NOMO-1 (cell line): ENCODE data around the gene ACACA.

ENCODE experiments used
- DNase-seq, 2 experiments: peaks; one replicate each; lab custom pipeline; 2025; ENCODE audit not compliant: unreplicated experiment in 2 of 2; lab: John Stamatoyannopoulos, UW

The ACACA gene

DNA sequence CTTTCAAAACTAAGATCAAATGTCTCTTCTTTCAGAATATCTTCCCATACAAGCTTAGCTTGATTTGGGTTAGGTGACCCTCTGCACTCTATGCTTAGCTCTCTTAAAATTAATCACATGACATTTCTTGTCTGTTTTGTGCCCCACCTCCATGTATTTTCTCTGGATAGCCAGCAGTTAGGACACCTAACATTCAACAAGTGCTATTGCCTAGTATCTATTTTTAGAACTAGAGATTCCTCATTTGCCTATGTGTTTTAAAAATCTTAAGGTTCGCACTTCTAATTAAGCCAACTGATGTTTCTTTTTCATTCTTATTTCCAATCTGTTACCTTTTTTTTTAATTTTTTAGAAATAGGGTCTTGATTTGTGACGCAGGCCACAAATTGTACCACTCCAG, 160.6 kb downstream of the ACACA start:
- DNase-seq = no peak

DNA sequence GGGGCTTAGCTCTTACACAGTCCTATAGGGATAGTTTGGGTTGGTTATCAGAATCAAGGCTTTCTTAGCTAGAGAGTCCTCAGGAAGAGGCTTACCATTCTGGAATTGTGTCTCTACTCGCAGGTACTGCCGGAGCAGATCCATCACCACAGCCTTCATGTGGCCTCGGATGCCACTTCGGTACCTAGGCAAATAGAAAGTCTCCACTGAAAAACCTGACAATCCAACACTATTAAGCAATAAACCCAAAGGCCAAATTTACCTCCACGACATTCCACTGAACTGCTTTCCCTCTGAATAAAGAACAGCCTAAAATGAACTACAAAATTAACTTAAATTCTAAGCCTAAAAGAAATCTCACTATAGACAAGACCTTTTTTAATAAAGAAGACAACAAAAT, 166.3 kb downstream of the ACACA start:
- no peak for DNase-seq

DNA sequence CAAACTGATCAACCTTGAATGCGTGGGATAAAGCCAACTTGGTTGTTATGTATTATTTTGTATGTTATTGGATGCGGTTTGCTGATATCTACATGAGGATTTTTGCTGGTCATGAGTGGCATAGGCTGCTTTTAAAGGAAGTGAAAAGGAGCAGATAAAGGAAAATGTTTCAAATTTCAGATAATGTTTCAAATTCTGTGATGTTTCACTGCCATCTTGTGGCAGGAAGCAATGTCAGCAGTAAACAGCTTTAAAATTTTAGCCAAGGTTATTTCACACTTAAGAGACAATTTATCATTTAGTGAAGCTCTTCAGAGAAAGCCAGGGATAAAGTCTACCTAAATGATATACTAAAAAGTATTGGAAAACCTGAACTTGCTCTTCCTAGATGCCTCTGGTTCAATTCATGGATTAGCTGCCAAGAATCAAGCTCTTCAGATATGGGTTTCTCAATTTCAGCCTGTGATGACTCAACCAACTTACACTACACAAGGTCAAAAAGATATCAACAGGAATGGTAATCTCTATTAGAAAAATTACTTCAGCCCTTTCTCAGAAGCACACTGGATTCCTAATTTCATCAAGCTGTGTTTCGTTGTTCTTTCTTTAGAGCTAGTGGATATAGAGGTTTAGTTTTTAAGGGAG, 166.8 kb downstream of the ACACA start:
- peak in 1 of 2 experiments; percentile 27 for DNase-seq

DNA sequence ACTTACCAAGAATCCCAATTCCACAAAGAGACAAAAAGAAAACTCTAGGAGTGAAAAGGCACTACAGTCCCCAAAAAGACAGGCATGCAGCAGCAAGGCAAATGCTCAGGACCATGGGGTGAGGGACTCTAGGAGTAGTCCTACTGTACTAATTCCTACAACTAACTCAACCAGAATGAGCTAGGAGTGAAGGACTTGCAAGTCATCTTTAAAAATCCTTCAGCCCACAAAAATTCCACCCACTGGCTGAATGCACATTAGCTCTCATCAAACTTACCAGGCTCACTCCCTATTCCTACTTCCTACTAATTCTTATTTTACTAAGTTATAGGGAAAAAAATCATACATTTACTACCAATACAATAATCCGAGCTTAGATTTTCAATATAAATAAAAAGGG, 172.5 kb downstream of the ACACA start:
- DNase-seq = no peak

DNA sequence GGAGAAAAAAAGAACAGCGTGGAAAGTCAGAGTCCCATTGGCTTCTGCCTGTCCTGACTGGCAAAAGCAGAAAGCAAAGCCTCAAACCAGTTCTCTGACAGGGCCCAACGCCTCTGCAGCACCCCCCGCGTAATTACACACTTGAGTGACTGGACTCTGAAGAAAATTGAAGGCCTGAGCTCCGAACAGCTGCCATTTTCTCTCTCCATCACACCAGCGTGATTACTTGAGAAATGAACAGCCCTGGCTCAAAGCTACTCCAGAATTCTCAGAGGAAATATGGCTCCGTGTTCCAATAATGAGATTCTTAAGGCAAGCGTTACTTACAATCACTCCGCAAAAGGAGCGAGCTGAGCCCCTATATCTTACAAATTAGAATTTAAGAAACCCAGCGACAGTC, 173.6 kb downstream of the ACACA start:
- no peak for DNase-seq

DNA sequence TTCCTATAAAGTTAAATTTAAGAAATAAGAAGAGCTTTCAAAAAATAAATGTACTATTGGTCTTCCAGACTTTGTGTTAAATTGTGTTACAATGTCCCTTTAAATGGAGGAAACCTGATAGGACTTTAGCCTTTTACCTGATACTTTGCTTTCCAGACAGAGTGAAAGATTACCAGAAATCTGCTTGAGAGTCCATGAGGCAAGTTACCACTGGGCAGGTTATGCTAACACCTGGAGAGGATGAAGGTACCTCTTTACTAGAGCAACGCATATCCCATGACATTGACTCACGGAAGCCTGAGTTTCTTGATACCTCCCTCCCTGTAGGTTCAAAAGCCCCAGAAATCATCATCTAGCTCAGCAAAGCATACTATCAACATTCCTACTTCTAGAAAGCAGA, 174.7 kb downstream of the ACACA start:
- DNase-seq = no peak

DNA sequence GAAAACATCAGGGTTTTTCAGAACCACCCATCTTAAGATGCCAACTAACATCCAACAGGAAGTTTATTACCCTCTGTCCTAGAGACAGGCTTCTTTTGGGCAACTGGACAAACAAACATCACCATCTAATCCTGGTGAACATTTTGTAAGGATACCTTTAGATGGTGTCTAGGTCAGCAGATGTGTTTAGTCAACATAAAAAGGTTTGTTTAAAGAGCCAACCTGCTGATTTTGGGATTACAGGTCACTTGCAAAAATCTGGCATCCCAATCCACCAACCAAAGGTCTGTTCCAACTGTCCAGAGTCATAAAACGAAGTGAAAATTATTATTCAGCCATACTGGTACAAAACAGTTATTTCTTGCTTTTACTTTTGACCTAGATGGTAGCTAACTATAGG, 176.0 kb downstream of the ACACA start:
- no peak for DNase-seq

DNA sequence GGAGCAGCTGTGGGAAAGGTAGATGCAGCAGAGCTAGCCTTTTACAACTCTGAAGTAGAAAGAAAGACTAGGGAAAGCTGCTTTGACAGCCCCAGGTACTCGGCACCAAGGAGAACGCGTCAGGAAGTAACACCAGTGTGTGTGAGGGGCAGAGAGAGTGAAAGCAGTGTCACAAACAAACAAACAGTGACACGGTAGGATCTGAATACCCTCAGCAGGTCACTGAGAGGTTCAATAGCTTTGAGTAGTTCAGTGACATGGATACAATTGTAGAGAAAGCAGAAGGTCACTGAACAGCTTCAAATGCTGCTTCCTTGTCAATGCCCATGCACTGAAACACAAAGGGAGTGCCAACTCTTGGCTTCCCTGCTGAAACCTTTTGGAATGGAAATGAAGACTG, 181.2 kb downstream of the ACACA start:
- DNase-seq = no peak

DNA sequence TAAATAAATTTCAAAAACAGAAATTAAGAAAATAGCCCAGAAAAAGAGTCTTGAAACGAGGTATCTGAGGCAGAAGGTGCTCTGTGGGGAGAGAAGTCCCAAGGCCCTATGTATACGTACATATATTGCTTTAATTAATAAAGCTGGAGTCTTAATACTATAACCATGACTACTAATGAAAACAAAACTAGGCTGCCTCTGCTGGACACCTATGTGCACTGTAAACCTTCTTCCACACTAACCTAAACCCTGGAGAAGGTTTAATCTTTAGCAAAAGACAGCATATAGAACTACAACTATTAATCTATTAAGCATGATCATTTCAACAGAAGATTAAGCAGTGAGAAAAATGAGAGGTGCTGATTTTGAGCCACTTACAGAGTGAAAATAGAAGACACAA, 184.8 kb downstream of the ACACA start:
- no peak for DNase-seq

DNA sequence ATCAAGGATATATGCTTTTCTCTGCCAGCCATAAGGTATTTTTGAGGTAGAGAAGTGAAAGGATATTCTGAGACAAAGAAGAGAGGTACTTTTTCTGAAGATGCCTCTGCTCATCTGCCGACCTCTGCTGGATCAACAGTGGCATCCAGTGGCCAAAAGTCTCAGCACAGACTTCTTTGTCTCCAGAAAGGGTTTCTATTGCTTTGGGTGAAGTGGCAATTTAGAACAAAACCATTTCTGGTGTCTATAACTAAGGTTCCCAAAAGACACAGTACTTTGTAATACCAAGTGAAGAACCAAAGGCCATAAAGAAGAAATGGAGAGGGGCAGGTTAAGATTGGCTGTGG, 186.1 kb downstream of the ACACA start:
- no peak for DNase-seq

DNA sequence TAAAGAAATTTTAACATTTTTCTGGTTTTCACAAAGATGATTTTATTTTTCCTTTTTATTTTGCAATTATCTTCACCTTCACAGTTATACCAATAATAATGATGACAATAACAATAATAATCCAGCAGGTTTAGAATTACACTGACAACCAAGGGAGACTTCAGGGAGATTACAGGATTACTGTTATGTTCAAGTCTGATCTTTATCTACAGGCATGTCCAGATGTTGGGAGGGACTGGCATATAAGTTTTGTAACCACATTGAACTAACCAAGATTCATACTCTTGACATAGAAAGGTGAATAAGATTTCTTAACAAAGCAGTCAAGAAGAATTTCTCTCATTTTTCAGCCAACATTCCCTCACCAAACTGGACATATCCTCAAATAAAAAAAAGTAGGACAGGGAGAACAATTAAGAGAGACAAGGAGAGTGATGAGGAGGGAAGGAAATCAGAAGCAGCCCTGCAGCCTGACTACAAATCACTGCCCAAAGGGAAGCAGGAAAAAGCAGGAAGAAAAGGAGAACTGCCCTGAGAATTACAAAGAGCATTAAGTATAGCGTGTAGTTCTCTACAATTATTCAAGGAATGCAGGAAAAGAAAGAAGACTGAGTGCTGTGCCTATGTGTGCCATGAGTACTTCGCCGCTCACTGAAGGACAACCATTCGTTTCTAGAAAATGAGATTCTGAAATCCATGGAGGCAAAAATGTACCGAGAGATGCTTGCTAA, 186.6 kb downstream of the ACACA start:
- DNase-seq = no peak

DNA sequence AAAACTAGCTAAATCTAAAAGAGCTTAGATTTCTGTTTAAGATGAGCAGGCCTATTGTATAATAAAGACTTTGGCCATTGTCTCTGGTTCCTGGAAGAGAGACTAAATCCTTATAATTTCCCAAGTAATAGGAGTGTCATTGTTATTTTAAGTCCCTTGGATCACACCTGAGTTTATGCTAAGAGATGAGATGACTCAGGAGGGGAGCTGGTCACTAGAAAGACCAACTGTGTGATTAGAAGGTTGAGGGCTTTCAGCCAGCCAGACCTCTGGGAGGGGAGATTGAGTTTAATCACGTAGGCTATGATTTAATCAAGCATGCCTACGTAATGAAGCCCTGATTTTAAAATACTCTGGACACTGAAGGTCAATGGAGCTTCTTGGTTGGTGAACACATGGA, 187.8 kb downstream of the ACACA start:
- no peak for DNase-seq

DNA sequence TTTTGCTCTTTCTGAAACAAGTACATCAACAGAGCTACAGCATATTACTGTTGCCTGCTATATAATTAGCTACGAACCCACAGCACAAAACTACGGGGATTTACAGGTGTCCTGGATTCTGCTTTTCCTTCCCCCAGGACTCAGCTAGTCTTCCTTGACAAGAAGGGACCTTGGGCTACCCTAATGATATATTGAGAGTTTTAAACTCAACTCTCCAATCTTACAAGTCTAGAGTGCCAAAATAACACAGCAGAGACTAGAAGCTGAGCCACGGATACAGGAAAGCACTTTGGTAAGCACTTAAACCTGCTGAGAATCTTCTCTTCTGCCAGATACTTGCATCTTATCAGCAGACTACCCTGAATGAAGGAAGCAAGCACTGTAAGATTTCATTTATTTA, 192.2 kb downstream of the ACACA start:
- DNase-seq = no peak

DNA sequence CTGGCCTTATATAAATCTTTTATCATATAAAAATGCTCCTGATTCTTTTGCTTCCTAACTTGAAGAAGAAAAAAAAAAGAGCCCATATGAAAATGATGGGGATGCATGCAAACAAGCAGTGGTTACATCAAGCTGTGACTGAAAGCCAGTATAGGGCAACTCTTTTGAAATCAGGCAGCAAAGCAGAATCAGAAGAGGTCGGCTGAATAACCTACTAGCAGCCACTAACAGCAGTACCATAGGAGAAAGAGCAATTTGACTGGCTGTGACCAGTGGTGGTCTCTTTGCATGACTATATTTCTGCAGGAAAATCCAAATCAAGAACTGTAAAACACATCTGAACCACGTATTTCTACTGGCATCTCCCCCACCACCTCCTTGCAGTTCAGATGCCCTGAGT, 192.7 kb downstream of the ACACA start:
- no peak for DNase-seq

DNA sequence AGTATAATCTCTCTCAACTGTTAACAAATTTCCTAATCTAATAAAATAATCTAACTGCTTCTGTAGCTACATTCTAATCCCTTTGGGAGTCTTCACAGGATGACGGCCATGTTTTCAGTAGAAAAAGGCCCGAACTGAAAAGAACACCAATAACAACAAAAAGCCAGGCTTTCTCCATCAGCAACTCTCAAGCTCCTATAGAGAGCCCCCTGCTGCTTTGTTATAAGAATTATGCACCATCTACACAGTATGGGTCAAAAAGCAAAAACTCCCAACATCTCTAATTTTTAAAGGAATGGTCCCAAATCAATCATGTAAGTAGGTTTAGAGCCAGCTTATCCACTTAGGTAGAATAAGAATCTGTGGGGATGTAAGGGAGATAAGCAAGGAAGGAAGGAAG, 194.5 kb downstream of the ACACA start:
- no peak for DNase-seq

DNA sequence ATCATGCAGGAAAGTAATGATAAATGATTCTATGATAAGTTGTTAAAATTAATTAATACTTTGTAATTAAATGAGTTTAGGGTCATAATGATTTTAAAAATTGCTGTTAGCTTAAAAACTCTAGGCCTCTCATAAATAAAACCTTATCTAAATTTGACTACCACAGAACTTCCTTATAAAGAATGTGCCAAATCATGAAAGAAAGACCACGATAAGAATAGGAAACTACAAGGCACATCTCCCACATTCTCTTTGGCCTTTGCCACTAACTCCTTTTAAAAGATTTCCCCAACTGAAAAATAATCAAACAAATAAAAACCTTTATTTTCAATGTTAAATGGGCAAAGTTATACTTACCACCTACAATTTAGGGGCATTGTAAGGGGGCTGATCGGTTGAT, 195.5 kb downstream of the ACACA start:
- no peak for DNase-seq

DNA sequence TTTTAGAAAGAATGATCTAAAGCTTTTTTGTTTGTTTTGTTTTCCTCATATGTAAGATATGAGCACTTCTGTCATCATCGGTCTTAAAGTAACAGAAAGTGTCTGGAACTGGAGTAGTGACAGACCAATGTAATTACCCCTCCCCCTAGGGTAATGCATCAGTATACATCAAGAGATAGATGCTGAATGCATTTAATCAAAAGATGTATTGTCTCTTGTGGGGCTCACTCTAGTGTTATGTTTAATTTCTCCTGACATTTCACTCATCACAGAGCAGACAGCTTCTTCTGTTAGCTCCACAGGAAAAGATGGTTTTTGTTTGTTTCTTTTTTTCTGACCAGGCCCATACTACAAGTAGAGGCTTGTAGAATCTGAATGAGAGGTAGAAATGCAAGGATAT, 199.5 kb downstream of the ACACA start:
- no peak for DNase-seq

DNA sequence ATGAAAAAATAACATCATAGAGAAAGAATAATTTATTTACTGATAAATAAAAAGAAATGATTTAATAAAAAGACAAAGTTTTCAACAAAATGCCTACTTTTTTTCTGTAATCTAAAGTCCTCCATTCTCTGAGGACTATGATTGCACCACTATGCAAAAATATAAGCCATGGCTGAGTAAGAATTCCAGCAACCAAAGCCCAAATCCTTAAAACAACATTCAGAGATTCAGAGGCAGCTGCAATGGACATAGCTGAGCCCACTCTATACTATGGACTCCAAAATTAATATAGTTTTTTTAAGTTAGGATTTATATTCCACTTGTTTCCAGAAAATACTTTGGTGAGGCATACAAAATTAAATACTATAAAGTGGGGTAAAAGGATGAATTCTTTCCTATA, 200.3 kb downstream of the ACACA start:
- DNase-seq = no peak

DNA sequence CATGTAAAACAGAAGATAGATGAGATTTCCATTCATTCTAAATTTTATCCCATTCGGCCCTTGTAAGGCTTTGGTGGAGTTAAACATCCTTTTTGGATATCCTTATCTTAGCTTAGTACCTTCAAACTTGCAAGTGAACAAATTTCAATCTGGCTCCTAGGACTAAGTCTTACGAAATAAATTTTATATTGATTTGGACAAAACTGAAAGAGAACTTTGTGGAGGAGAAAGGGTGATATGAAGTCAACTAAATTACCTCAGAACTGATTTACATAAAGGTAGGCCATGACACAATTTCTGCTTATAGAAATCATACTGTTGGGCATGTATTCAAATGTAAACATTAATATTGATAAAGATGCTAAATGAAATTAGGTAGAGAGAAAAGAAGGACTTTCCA, 206.1 kb downstream of the ACACA start:
- DNase-seq = no peak

DNA sequence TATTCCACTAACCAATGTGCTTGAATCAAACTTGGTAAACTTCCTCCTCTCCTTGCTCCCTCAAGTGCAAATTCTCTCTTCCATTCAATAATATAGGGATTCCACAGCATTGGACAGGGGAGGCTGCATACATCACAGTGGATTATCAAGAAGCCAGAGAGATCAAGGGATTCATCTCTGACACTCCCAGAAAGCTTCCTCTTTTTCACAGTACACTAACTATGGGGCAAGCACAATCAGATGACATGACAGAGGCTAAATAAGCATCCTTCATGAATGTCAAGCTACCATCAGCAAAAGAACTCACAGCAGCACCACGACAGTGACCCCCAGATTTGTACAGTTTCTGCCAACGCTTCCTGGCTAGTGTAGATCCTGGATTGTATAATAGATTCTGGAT, 209.3 kb downstream of the ACACA start:
- DNase-seq = no peak

DNA sequence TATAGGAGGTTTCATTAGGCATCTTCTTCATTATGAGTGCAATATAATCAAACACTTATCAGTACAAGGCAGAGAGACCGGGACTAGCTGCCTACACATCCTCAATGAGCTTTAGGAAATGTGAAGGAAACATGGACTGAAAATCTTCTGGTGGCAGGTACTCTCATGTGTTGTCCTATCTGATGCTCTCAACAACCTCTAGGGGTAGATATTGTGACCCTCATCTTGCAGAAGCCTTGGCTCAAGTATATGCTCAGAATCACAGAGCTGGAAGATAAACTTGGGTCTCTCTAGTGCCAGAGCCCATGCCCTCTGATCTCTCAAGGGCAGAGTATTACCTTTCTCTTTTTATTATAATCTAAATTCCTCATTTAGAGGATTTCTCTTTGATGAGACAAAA, 212.4 kb downstream of the ACACA start:
- no peak for DNase-seq

DNA sequence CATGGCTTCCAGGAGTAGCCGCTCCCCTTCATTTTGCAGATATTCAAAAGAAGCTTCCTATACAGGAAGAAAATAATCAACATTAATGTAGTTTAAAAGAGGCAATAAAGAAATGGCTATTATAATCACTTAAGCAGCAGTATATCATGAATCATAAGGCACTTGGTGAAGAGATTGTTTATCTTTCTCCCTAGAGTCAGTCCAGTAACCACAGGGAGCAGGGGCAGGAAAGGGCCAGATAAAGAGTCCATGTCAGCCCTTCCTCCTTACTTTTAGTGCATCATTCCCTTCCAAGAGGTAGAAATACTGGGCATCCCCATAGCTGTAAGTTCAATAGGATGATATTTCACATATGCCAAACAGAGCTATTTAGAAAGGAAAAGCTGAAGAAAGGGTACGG, 215.4 kb downstream of the ACACA start:
- DNase-seq = no peak

DNA sequence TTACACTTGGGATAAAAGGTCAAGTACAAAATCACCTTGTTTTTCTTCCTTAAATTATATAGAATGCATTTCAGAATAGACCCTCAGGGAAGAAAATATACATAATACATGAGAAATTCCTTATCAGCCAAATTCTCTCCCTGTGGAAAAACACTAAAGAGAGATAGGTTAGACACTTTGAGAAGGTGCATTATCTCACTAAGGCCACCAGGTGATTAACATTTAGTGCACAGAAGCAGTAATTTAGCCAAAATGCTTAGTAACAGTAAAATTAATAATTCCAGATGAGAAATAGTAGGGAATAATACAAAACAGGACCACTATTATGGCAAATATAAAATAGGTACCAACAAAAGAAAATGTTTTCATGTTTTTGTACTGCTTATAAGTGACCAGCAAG, 216.1 kb downstream of the ACACA start:
- no peak for DNase-seq
